T-helper 17 cell (primary cell): ENCODE results near the gene UNG. TPM values are rescaled to one million over a fixed set of nuclear protein-coding genes. Genes with fewer than 3 reads are reported as not detected.
A peak's percentile ranks its signal among the peaks of the same experiment; 100 is the strongest.

ENCODE experiments used
- ATAC-seq: fragments of 150-1000 bp; cut with Tn5 transposase; 2 replicates; pipeline ENCODE4 v1.10.0; 2021; ENCODE audit warnings: mild to moderate bottlenecking, moderate library complexity
- DNase-seq, 3 donors: peaks; one replicate each; pipeline versions ENCODE4 v3.0.0 to v3.0.0-alpha.2; 2020 to 2021
- H3K9me3 ChIP-seq: one replicate; pipeline ENCODE4 v1.7.0; 2013; ENCODE audit warnings: low read length, mild to moderate bottlenecking; ENCODE audit not compliant: control insufficient read depth, poor library complexity, severe bottlenecking
- H3K27ac Mint-ChIP-seq: one replicate; pipeline ENCODE4 v1.8.0; 2022; ENCODE audit warnings: mild to moderate bottlenecking, moderate library complexity, mixed read lengths
- H3K27me3 Mint-ChIP-seq: one replicate; pipeline ENCODE4 v1.8.0; 2022; ENCODE audit warnings: mixed read lengths
- H3K36me3 Mint-ChIP-seq: one replicate; pipeline ENCODE4 v1.8.0; 2022; ENCODE audit warnings: low read depth, mixed read lengths
- H3K4me1 Mint-ChIP-seq: one replicate; pipeline ENCODE4 v1.8.0; 2022; ENCODE audit warnings: mild to moderate bottlenecking, mixed read lengths
- H3K4me3 Mint-ChIP-seq: one replicate; pipeline ENCODE4 v1.8.0; 2022; ENCODE audit warnings: mild to moderate bottlenecking, moderate library complexity, mixed read lengths
- total RNA-seq, 4 donors: library from RNA in 2 of 4; stranded (reverse) in 2 of 4; gene quantifications; one replicate each; pipeline ENCODE4 v1.2.3 and lab custom pipeline; 2022 to 2026

Gene UNG
- total RNA-seq, 2 donors from 2014 or later = 10.2 to 11.1 TPM

DNA sequence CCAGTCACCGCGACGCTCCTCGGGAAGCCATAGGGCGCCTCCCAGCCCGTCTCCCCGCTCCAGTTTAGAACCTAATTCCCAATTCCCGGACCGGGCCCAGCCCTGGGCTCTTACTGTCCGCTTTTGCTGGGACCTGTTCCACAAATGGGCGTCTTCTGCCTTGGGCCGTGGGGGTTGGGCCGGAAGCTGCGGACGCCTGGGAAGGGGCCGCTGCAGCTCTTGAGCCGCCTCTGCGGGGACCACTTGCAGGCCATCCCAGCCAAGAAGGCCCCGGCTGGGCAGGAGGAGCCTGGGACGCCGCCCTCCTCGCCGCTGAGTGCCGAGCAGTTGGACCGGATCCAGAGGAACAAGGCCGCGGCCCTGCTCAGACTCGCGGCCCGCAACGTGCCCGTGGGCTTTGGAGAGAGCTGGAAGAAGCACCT, 797 bp downstream of the UNG start:
- Mint-ChIP-seq H3K4me1 (peaks cover 27% of the 10 kb centered on the region), H3K36me3 (no peaks in the 10 kb centered on the region)
- DNase-seq = peak in 1 of 3 donors; percentile 23

DNA sequence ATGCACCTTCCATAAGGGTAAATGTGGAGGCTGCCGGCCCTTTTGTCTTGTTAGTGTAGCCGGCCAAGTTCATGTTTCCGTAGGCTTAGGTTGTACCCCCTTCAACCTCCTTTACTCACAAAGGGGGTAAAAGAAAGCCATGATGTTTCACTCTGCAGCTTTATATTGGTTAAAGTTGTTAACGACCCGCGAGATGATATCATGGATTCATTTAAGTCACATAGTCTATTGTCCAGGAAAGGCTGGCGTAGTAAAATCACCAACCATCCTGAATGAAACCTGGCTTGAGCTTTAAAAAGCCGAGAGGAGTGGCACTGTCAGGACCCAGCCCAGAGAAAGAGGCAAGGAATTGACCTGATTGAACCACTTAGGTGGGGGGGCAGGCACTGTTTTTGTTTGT, 1.3 kb downstream of the UNG start:
- H3K36me3 Mint-ChIP-seq = no peaks in the 10 kb centered on the region
- peaks cover 27% of the 10 kb centered on the region for H3K4me1 Mint-ChIP-seq
- no peak for ATAC-seq

More for the DNA sequence above, 797 bp downstream of the UNG start:
- peak overlapping the region; percentile 86 for H3K27ac Mint-ChIP-seq
- H3K4me3 Mint-ChIP-seq = peak overlapping the region; percentile 90
- no peaks in the 10 kb centered on the region for H3K9me3 ChIP-seq
- no peaks in the 10 kb centered on the region for H3K27me3 Mint-ChIP-seq
- peak; percentile 27 for ATAC-seq

DNA sequence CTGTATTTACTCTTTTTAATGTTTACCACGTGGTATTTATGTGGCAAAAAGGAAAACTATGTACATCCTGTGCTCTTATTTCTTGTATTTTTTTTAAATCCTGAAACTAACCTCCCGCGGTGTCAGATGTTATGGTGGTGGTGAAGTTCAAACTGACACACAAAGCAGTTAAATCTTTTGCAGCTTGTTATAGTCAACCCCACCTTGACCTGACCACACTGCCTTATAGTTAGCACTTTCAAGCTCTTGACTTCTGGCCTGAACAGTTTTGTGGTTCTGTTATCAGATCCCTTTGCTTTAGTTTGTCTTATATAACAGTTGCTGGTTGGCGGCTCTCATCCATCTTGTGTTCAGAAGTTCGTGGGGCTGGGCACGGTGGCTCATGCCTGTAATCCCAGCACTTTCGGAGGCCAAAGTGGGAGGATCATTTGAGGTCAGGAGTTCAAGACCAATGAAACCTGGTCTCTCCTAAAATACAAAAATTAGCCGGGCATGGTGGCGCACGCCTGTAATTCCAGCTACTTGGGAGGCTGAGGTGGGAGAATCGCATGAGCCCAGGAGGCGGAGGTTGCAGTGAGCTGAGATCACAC, 2.1 kb downstream of the UNG start:
- peak; percentile 5 for ATAC-seq
- DNase-seq = no peak
- no peaks in the 10 kb centered on the region for H3K9me3 ChIP-seq
- no peaks in the 10 kb centered on the region for H3K27me3 Mint-ChIP-seq
- H3K27ac Mint-ChIP-seq = peak overlapping the region; percentile 86
- peak overlapping the region; percentile 90 for H3K4me3 Mint-ChIP-seq
- H3K4me1 Mint-ChIP-seq = peaks cover 25% of the 10 kb centered on the region
- H3K36me3 Mint-ChIP-seq = peaks cover 3% of the 10 kb centered on the region

More for the DNA sequence above, 1.3 kb downstream of the UNG start:
- peak overlapping the region; percentile 90 for H3K4me3 Mint-ChIP-seq
- no peak for DNase-seq
- H3K9me3 ChIP-seq = no peaks in the 10 kb centered on the region
- H3K27me3 Mint-ChIP-seq = no peaks in the 10 kb centered on the region
- H3K27ac Mint-ChIP-seq = peak overlapping the region; percentile 86

DNA sequence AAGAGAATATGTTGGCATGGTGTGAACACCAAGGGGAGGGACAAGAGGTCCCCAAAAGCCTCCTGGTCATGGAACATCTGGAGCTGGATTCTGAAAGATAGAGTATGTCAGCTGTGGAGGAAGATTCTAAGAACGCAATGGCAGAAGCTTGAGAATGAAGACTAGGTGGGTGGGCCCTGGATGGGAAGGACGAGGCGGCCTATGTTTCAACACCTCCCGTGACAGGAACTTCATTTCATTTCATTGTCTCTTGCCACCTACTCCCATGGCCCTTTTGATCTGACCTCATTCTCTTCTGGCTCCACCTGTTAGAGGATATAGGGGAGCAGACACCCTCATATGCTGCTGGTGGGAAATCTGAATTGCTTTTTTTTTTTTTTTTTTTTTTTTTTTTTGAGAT, 3.3 kb downstream of the UNG start:
- Mint-ChIP-seq H3K27ac (peak overlapping the region; percentile 86), H3K4me3 (no peak overlapping the region), H3K4me1 (peaks cover 30% of the 10 kb centered on the region)

DNA sequence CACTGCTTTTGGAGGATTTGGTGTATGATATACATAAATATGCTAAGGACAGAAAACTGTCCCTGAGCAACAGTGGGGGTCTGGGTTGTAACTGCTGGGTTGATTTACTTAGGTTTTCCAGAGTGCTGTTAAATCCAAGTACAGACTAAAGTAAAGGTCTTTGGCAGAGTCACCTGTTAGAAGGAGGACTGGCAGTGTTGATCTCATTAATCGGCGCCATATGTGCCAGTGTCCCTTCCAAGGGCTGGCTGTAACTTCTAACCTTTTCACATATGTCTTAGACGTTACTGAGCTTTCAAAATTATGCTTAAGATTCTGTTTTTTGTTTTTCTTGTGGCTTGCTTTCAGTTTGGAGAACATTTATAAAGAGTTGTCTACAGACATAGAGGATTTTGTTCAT, 5.1 kb downstream of the UNG start:
- H3K27ac Mint-ChIP-seq = no peak overlapping the region
- H3K27me3 Mint-ChIP-seq = no peaks in the 10 kb centered on the region
- peaks cover 32% of the 10 kb centered on the region for H3K4me1 Mint-ChIP-seq
- no peak overlapping the region for H3K4me3 Mint-ChIP-seq
- H3K9me3 ChIP-seq = no peaks in the 10 kb centered on the region
- H3K36me3 Mint-ChIP-seq = peaks cover 10% of the 10 kb centered on the region
- ATAC-seq = no peak
- no peak for DNase-seq

More for the DNA sequence above, 3.3 kb downstream of the UNG start:
- H3K9me3 ChIP-seq = no peaks in the 10 kb centered on the region
- DNase-seq (no peak), ATAC-seq (no peak)
- H3K27me3 Mint-ChIP-seq = no peaks in the 10 kb centered on the region
- H3K36me3 Mint-ChIP-seq = peaks cover 8% of the 10 kb centered on the region

DNA sequence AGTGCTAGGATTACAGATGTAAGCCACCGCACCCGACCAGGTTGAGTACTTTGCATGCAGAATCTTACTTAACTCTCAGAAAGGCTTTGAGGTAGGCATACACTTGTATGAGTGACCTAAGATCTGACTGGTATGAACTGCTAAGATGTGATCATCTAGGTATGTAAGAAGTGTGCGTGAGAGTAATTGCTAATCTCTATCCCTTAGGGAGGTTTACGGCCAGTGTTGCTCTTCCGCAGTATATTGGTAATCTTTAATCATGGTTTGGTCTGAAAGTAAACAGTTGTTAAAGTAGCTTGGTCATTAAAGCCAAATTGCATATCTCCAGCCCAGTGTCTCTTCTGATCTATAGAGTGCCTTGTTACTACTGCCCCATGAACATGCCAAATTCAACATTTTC, 7.8 kb downstream of the UNG start:
- H3K4me3 Mint-ChIP-seq = no peak overlapping the region
- DNase-seq (no peak), ATAC-seq (no peak)
- no peaks in the 10 kb centered on the region for H3K27me3 Mint-ChIP-seq
- H3K27ac Mint-ChIP-seq = peak overlapping the region; percentile 78
- H3K9me3 ChIP-seq = no peaks in the 10 kb centered on the region
- peaks cover 10% of the 10 kb centered on the region for H3K36me3 Mint-ChIP-seq
- H3K4me1 Mint-ChIP-seq = peaks cover 16% of the 10 kb centered on the region

DNA sequence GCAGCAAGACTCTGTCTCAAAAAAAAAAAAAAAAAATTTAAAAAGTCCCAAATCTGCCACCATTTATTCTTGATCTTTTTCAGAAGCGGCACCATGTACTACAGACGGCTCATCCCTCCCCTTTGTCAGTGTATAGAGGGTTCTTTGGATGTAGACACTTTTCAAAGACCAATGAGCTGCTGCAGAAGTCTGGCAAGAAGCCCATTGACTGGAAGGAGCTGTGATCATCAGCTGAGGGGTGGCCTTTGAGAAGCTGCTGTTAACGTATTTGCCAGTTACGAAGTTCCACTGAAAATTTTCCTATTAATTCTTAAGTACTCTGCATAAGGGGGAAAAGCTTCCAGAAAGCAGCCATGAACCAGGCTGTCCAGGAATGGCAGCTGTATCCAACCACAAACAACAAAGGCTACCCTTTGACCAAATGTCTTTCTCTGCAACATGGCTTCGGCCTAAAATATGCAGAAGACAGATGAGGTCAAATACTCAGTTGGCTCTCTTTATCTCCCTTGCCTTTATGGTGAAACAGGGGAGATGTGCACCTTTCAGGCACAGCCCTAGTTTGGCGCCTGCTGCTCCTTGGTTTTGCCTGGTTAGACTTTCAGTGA, 12.5 kb downstream of the UNG start:
- DNase-seq (no peak), ATAC-seq (no peak)
- H3K4me3 Mint-ChIP-seq = no peak overlapping the region
- H3K27me3 Mint-ChIP-seq = no peaks in the 10 kb centered on the region
- H3K4me1 Mint-ChIP-seq = peaks cover 17% of the 10 kb centered on the region
- H3K27ac Mint-ChIP-seq = peak overlapping the region; percentile 59
- H3K9me3 ChIP-seq = no peaks in the 10 kb centered on the region
- peaks cover 8% of the 10 kb centered on the region for H3K36me3 Mint-ChIP-seq

DNA sequence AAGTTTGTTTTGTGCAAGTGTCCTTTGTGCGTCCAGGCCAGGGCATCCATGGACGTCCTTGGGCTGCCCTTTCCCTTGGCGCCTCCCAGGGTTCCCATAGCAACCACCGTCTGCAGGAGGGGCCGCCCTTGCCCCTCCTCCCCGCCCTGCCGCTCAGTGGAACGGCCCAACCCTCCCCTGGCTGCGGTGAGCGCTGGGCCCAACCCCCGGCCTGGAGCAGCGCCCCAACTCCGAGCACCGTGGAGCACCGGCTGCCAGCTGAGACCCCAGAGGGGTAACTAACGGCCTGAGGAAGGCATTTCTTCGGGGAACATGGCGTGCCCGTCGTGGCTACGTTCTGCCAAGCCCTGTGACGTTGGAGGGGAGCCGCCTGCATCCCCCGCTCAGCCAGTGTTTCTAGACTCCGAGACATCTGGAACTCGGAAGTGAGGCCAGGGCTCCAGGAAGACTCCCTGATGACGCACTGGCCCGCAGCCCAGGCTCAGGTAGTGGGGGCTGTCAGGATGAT, 13.6 kb downstream of the UNG start:
- peaks cover 16% of the 10 kb centered on the region for H3K4me1 Mint-ChIP-seq

DNA sequence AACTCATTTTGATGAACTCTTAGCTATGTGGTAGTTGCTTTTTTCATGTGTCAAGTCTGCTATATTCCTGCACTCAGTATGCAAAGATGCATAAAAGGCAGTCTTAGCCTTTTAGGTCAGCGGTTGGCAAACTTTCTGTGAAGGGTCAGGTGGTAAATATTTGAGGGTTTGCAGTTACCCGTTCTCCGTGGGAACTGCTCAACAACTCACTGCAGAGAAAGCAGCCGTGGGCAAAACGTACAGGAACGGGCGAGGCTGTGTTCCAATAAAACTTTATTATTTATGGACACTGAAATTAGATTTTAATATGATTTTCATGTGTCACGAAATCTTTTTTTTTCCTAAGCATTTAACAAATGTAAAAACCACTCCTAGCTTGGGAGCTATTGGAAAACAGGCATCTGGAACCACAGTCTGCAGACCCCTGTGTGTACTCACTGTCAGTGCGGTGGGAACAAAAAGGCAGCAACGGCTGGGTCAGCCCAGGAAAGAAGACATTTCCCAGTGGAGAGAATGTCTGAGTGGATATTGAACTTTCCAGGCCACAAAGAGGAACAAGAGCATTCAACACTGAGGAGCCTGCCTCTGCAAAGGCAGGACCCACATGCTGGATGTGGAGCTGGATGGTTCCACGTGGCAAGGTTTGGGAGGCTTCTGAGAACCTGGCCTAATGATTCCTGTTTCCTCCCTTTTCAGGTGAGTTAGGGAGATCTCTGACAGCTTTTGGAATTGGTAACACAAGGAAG, 15.5 kb downstream of the UNG start:
- ATAC-seq (no peak), DNase-seq (no peak)
- H3K27ac Mint-ChIP-seq = no peak overlapping the region
- H3K4me3 Mint-ChIP-seq = no peak overlapping the region
- peaks cover 16% of the 10 kb centered on the region for H3K4me1 Mint-ChIP-seq
- H3K27me3 Mint-ChIP-seq = no peaks in the 10 kb centered on the region
- H3K9me3 ChIP-seq = no peaks in the 10 kb centered on the region
- peaks cover 2% of the 10 kb centered on the region for H3K36me3 Mint-ChIP-seq

More for the DNA sequence above, 13.6 kb downstream of the UNG start:
- H3K9me3 ChIP-seq = no peaks in the 10 kb centered on the region
- H3K27me3 Mint-ChIP-seq = no peaks in the 10 kb centered on the region
- peak; percentile 87 for ATAC-seq
- DNase-seq = peak; percentile 16 to 33 (median 33)
- H3K4me3 Mint-ChIP-seq = peak overlapping the region; percentile 79
- peaks cover 2% of the 10 kb centered on the region for H3K36me3 Mint-ChIP-seq
- peak overlapping the region; percentile 86 for H3K27ac Mint-ChIP-seq

DNA sequence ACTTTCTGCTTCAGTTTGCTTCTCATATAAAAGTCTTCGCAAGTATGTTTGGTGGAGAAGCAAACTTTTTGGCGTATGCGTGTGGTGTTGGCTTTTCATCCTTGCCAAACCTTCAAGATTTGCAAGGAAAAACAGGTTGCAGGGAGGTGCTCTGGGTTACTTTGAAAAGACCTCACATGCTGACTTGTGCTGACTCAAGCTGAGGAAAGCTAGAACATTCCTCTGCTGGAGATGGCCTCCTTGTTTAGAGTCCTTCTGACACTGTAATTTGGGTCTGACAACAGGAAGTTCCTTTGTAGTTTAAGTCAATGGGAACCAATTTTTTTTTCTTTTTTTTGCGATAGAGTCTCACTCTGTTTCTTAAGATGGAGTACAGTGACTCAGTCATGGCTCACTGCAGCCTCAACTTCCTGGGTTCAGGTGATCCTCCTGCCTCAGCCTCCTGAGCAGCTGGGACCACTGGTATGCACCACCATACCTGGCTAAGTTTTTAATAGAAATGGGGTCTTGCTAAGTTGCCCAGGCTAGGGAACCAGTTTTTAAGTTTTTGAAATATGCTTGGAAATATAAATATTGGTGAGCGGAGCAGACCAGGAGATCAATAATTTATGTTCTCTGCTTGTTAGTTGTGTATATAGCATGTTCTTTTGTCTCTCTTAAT, 16.4 kb downstream of the UNG start:
- H3K9me3 ChIP-seq = no peaks in the 10 kb centered on the region
- Mint-ChIP-seq H3K4me3 (no peak overlapping the region), H3K36me3 (peaks cover 2% of the 10 kb centered on the region), H3K4me1 (peaks cover 16% of the 10 kb centered on the region), H3K27me3 (no peaks in the 10 kb centered on the region), H3K27ac (no peak overlapping the region)
- ATAC-seq (no peak), DNase-seq (no peak)

DNA sequence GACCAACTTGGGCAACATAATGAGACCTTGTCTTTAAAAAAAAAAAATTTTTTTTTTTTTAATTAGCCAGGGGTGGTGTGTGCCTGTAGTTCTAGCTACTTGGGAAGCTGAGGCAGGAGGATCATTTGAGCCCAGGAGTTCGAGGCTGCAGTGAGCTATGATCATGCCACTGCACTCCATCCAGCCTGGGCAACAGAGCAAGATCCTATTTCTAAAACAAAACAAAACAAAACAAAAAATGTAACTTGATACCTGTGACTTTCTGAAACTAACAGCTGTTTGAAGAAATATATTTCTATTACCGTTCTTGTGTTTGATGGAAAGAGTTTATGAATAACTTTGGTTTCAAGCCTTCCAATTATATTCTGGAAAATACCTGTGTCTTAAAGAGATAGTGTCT, 17.2 kb downstream of the UNG start:
- ATAC-seq (no peak), DNase-seq (no peak)
- no peak overlapping the region for H3K27ac Mint-ChIP-seq
- no peaks in the 10 kb centered on the region for H3K9me3 ChIP-seq
- H3K36me3 Mint-ChIP-seq = peaks cover 2% of the 10 kb centered on the region
- H3K4me1 Mint-ChIP-seq = peaks cover 16% of the 10 kb centered on the region
- H3K27me3 Mint-ChIP-seq = no peaks in the 10 kb centered on the region
- H3K4me3 Mint-ChIP-seq = no peak overlapping the region

DNA sequence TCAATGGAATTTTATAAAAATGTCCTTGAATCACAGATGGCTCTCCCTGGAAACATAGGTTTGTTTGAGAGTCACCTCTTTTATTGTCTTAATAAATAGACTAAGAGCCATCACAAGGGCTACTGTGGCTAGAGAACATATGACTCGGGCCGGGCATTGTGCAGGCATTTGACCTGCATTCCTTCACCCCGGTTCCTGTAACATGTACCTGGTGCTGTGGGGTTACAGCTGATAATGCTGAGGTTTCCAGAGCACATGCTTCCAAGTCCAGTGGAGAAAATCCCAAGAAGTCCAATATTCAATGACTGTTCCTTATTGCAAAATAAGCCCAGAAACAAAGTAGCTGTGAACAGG, 18.0 kb downstream of the UNG start:
- no peaks in the 10 kb centered on the region for H3K27me3 Mint-ChIP-seq
- no peak overlapping the region for H3K4me3 Mint-ChIP-seq
- DNase-seq = no peak
- no peaks in the 10 kb centered on the region for H3K9me3 ChIP-seq
- H3K27ac Mint-ChIP-seq = no peak overlapping the region
- H3K4me1 Mint-ChIP-seq = peaks cover 15% of the 10 kb centered on the region
- no peak for ATAC-seq
- H3K36me3 Mint-ChIP-seq = peaks cover 2% of the 10 kb centered on the region
